C4-2B (cell line): ENCODE results near the gene ACOT7.

Experiments
- ZFX ChIP-seq: fragments of 450-650 bp; IDR thresholded peaks from 2 replicates; pipeline ENCODE4 v1.6.1; 2017
- TF ChIP-seq, protein P1 (sequence below): fragments of 450-650 bp; conservative IDR thresholded peaks from 2 replicates; pipeline ENCODE4 v1.5.1; 2017; ENCODE audit warnings: mild to moderate bottlenecking

DNA sequence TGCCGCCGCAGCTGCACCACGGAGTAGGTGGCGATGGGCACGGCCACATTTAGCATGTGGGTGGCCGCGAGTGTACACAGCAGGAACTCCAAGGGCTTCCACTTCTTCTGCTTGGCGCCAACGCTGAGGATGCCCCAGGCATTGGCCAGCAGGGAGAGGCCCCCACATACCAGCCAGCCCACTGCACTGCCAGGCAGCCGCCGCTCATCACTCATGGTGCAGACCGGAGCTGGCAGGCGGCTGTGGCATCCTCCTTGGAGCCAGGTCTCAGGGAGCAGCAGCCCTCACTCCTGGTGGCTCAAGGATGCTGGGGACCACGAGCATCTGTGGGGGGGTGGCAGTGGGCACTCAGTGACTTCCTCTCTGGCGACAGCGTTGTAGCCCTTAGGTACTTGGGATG is 138.9 kb downstream of the ACOT7 start:
- TF ChIP-seq, protein P1, sequence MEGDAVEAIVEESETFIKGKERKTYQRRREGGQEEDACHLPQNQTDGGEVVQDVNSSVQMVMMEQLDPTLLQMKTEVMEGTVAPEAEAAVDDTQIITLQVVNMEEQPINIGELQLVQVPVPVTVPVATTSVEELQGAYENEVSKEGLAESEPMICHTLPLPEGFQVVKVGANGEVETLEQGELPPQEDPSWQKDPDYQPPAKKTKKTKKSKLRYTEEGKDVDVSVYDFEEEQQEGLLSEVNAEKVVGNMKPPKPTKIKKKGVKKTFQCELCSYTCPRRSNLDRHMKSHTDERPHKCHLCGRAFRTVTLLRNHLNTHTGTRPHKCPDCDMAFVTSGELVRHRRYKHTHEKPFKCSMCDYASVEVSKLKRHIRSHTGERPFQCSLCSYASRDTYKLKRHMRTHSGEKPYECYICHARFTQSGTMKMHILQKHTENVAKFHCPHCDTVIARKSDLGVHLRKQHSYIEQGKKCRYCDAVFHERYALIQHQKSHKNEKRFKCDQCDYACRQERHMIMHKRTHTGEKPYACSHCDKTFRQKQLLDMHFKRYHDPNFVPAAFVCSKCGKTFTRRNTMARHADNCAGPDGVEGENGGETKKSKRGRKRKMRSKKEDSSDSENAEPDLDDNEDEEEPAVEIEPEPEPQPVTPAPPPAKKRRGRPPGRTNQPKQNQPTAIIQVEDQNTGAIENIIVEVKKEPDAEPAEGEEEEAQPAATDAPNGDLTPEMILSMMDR = no peak
- TF ChIP-seq ZFX = no peak
